ENCODE results near the gene SMAD6.
"Not testable (repeated sequence)": the region's sequence is repeated elsewhere in the genome, so short reads cannot be mapped to it uniquely, and the experiment has no call there.

SMAD6 gene

GRCh38 chr15:66675446-66675845, 26.6 kb upstream of the SMAD6 start:
- no peak for DNase-seq (ENCODE audit: low spot score)

GRCh38 chr15:66677336-66677735, 24.7 kb upstream of the SMAD6 start:
- no peak for DNase-seq (ENCODE audit: low spot score)

- DNase-seq (ENCODE audit: low spot score), result no peak
These were observed 22.9 kb upstream of the SMAD6 start for GRCh38 chr15:66679061-66679656.

- DNase-seq (ENCODE audit: low spot score), result peak; percentile 89
These were observed 22.4 kb upstream of the SMAD6 start for GRCh38 chr15:66679657-66680108.

DNA sequence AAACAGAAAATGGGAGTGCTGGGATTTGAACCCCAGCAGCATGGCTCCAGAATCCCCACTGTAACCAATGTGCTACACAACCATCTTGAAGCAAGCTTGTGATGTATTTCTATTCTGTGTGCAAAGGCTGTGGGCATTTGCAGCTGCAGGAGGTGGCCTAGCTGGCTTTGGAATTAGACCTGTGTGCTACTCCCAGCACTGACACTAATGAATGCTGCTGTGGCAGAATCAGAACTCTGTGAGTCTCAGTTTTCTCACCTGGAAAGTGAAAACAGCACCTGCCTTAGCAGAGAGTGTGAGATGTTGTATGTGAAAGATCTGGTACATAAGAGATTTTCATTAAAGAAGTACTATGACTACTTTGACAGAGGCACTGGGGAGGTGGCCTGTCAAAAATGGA, 21.5 kb upstream of the SMAD6 start:
- no peak for DNase-seq (ENCODE audit: low spot score)

GRCh38 chr15:66681395-66681794, 20.6 kb upstream of the SMAD6 start:
- DNase-seq (ENCODE audit: low spot score), result no peak

GRCh38 chr15:66682246-66682645, 19.8 kb upstream of the SMAD6 start:
- no peak for DNase-seq (ENCODE audit: low spot score)

- DNase-seq (ENCODE audit: low spot score), result no peak
These were observed 19.2 kb upstream of the SMAD6 start for GRCh38 chr15:66682865-66683264.

DNA sequence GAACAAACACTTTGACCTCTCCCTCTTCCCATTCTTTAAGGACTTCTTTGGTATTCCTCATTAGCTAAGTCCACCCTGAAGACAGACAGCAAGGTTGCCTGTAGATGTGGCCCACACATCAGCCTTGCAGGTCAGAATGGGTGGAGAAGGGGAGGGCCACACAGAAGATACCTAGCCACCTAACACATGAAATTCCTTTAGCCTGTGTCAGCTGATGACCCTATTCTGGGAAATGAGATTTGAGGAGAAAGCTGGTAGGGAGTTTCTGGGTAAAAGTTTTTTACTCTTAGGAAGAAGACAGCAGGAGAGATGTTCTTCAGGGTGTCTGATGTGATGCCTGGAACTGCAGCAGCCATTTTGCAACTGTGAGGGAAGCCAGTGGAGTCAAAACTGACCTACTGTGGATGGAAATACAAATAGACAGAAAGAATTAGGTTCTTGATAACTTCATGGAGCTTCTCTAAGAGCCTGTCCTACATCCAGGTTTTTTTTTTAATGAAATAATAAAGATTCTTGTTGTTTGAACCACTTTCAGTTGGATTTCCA, 17.8 kb upstream of the SMAD6 start:
- DNase-seq (ENCODE audit: low spot score), result no peak

DNA sequence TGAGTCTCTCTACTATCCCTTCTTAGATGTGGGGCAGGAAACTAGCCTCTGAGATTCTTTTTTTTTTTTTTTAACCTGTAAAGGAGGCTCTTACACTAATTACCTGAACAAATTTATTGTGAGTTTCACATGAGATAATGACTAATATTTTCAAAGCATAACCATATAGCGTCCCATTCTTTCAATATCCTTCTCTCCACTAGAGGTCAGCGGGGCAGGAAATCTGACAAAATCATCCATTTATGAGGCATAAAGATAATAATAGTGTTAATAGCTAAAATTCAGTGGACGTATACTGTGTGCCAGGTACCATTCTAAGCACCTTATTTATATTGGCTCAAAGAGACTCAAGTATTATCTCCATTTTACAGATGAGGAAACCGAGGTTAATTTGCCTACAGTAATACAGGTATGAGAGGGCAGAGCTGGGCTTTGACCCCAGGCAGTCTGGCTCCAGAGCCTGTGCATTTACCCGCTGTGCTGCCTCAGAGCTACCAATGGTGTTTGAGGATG, 16.3 kb upstream of the SMAD6 start:
- DNase-seq (ENCODE audit: low spot score), result no peak

- not testable (repeated sequence) for DNase-seq (ENCODE audit: low spot score)
These were observed 11.1 kb upstream of the SMAD6 start for GRCh38 chr15:66690912-66691311.

DNA sequence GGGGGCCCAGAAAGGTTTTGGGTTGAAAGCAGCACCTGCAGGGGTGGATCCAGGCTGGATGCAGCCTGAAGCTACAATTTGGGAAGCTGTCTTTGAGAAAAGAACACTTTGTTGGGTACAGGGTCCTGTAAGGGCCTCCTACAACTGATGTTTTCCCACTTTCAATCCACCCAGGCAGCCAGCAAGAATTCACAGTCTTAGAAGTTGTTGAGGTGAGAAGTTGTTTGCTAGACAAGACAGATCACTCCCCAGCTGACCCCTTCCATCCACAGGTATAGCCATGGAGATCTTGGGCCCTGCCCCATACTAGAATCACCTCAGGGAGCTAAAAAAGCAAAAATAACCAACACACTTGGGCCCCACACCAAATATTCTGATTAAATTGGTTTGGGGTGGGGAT, 10.3 kb upstream of the SMAD6 start:
- no peak for DNase-seq (ENCODE audit: low spot score)

GRCh38 chr15:66692391-66692790, 9.6 kb upstream of the SMAD6 start:
- no peak for DNase-seq (ENCODE audit: low spot score)

DNA sequence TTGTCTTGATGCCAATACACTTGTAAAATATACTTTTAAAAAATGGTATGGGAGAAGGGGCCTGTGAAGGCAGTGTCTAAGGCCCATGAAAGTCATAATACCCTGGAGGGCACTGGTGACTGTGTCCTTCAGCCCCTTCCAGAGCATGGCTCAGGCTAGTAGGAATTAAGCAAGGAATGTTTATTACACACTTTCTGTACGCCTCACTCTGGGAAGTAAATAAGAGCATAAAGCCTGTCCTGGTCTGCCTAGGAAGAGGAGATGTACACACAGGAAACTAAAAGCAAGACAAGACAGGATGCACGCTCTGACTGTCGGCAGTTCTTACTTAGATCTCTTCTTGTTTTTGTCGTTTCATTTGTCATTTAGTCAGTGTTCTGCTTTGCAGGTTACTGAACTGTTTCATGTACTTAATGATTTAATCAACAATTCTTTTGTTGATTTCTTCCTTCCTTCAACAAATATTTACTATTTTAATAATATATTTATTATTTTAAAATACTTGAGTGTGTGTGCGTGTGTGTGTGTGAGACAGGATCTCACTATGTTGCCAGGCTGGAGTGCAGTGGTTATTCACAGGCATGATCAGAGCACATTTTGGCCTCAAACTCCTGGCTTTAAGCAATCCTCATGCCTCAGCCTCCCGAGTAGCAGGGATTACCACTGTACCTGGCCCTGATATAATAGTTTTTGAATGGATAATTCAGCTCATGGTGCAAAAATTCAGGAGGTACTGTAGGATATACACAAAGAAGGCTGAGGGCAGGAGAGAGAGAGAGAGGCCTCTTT, 9.0 kb upstream of the SMAD6 start:
- no peak for DNase-seq (ENCODE audit: low spot score)

GRCh38 chr15:66696770-66697169, 5.3 kb upstream of the SMAD6 start:
- DNase-seq (ENCODE audit: low spot score), result no peak

GRCh38 chr15:66698318-66698961, 3.6 kb upstream of the SMAD6 start:
- peak; percentile 86 for DNase-seq (ENCODE audit: low spot score)

DNA sequence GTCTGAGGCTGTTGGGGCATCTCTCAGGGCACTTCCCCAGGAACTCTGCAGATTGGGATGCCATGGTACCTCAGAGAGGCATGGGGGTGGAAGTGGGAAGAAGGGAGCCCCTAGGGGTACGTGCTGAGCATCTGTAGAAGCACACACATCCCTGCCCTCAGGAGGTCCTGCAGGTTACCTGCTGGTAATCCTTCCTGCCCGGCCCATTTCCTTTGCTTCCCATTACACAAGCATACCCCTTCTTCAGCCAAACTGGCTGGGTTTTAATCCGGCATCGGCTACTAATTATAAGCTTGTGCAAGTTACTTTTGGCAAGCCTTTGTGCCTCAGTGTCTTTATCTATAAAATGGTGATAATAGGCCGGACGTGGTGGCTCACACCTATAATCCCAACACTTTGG, 3.1 kb upstream of the SMAD6 start:
- DNase-seq (ENCODE audit: low spot score), result no peak

GRCh38 chr15:66700412-66700801, 1.6 kb upstream of the SMAD6 start:
- no peak for DNase-seq (ENCODE audit: low spot score)

GRCh38 chr15:66700802-66701421, 1.1 kb upstream of the SMAD6 start:
- DNase-seq (ENCODE audit: low spot score), result peak; percentile 94

DNA sequence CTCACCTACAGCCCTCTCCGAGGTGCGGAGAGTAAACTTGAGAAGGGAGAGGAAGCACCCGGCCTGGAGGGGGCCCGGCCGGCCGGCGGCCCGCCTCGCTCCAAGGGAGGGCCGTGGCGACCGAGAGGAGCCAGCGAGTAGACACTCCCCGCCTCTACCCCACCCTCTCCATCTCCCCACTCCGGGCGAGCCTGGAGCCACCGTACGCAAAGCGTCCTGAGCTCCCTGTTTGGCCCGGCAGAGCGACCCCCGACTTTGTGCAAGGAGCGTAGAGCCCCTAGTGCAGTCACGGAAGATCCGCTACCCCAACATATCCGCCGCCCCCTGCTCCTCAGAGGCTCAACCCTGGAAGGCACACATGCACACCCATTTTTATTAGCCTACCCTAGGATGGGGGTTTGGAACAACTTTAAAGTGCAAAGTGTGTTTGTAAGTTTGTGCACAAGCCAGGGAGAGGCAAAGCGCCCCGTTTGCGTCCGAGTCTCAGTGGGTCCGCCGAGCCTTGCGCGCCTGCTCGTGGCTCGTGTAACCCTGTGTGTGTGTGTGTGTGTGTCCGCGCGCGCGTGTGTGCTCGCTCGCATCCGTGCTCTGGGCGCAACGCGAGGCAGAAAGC, 508 bp upstream of the SMAD6 start:
- peak; percentile 67 for DNase-seq (ENCODE audit: low spot score)

GRCh38 chr15:66702787-66703539, 927 bp downstream of the SMAD6 start:
- DNase-seq (ENCODE audit: low spot score), result no peak
